Mesendoderm (in vitro differentiated cells): ENCODE results near the gene TMEM240.
"Not testable (repeated sequence)": the region's sequence is repeated elsewhere in the genome, so short reads cannot be mapped to it uniquely, and the experiment has no call there.

Source experiments
- DNase-seq: peaks from one replicate; pipeline ENCODE4 v3.0.0; 2013
- H2AK5ac ChIP-seq: 2 replicates; pipeline ENCODE4 v1.6.1; 2013; ENCODE audit warnings: low read length, inconsistent platforms
- H2BK120ac ChIP-seq: 2 replicates; pipeline ENCODE4 v1.6.1; 2013; ENCODE audit warnings: low read depth, mild to moderate bottlenecking, low read length, moderate library complexity, mixed read lengths
- H2BK15ac ChIP-seq: replicated peaks from 2 replicates; pipeline ENCODE4 v1.6.1; 2013; ENCODE audit warnings: low read depth, mild to moderate bottlenecking, moderate library complexity
- H2BK5ac ChIP-seq: 2 replicates; pipeline ENCODE4 v1.6.1; 2013; ENCODE audit warnings: low read length, inconsistent platforms
- H3K18ac ChIP-seq: 2 replicates; pipeline ENCODE4 v1.6.1; 2013; ENCODE audit warnings: mild to moderate bottlenecking, low read length, mixed read lengths
- H3K23ac ChIP-seq: one replicate; pipeline ENCODE4 v1.6.1; 2013; ENCODE audit warnings: low read length
- H3K27ac ChIP-seq: 2 replicates; pipeline ENCODE4 v1.5.1; 2013; ENCODE audit warnings: low read depth, mild to moderate bottlenecking, inconsistent platforms, low read length, moderate library complexity
- H3K27me3 ChIP-seq: 2 replicates; pipeline ENCODE4 v1.6.1; 2013; ENCODE audit warnings: low read length, control low read depth, mild to moderate bottlenecking, inconsistent platforms; ENCODE audit not compliant: insufficient read depth, poor library complexity
- H3K36me3 ChIP-seq: 2 replicates; pipeline ENCODE4 v1.6.1; 2013; ENCODE audit warnings: low read length, inconsistent platforms; ENCODE audit not compliant: control insufficient read depth, insufficient read depth
- H3K4ac ChIP-seq: one replicate; pipeline ENCODE4 v1.6.1; 2013; ENCODE audit warnings: low read depth, mild to moderate bottlenecking, low read length, moderate library complexity
- H3K4me1 ChIP-seq: 2 replicates; pipeline ENCODE4 v1.6.1; 2013; ENCODE audit warnings: low read depth, low read length, inconsistent platforms; ENCODE audit not compliant: control insufficient read depth
- H3K4me2 ChIP-seq: 2 replicates; pipeline ENCODE4 v1.6.1; 2013; ENCODE audit warnings: low read length
- H3K4me3 ChIP-seq: 2 replicates; pipeline ENCODE4 v1.5.1; 2013; ENCODE audit warnings: mild to moderate bottlenecking, low read length
- H3K56ac ChIP-seq: one replicate; pipeline ENCODE4 v1.6.1; 2013; ENCODE audit warnings: low read length
- H3K79me1 ChIP-seq: 2 replicates; pipeline ENCODE4 v1.6.1; 2013; ENCODE audit warnings: low read length, inconsistent platforms
- H3K79me2 ChIP-seq: 2 replicates; pipeline ENCODE4 v1.6.1; 2013; ENCODE audit warnings: mild to moderate bottlenecking, low read length; ENCODE audit not compliant: control insufficient read depth, insufficient read depth
- H3K9ac ChIP-seq: 2 replicates; pipeline ENCODE4 v1.6.1; 2013; ENCODE audit warnings: low read length, inconsistent platforms
- H4K5ac ChIP-seq: one replicate; pipeline ENCODE4 v1.6.1; 2013; ENCODE audit warnings: low read length
- H4K8ac ChIP-seq: one replicate; pipeline ENCODE4 v1.6.1; 2013; ENCODE audit warnings: low read depth, mild to moderate bottlenecking, control low read depth, low read length, moderate library complexity
- WGBS: extraction: QIAGEN DNeasy Blood & Tissue Kit; methylation state at CpG from one replicate; pipeline ENCODE4 v1.1.7; 2013; ENCODE audit warnings: low lambda C conversion rate, missing lambda C conversion rate; ENCODE audit not compliant: insufficient coverage; ENCODE audit errors: extremely low coverage; 5-methylcytosine and 5-hydroxymethylcytosine counted together

The TMEM240 gene

GRCh38 chr1:1533176-1533893 lies 7.1 kb downstream of the TMEM240 start:
- not testable (repeated sequence) for H3K79me1 ChIP-seq

DNA sequence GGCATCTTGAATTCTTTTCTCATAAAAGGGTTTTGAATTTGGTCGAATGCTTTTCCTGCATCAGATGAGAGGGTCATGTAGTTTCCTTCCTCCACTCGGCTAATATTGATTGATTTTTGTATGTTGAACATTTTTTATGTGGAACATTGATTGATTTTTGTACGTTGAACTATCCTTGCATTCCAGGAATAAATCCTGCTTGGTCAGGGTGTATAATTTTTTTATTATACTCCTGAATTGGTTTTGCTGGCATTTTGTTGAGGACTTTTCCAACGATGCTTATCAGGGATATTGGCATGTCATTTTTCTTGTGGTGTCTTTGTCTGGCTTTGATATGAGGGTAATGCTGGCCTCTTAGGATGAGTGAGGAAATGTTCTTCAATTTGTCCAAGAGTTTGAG lies 8.5 kb downstream of the TMEM240 start:
- Histone ChIP-seq H2BK120ac (no peak overlapping the region), H2AK5ac (no peak overlapping the region), H3K27me3 (no peaks in the 10 kb centered on the region), H2BK5ac (no peak overlapping the region), H3K18ac (no peak overlapping the region), H3K4me2 (no peak overlapping the region), H3K27ac (no peak overlapping the region), H3K4me1 (no peaks in the 10 kb centered on the region), H2BK15ac (no peak overlapping the region), H3K56ac (no peak overlapping the region), H3K79me1 (no peaks in the 10 kb centered on the region), H3K9ac (no peak overlapping the region), H3K4ac (no peak overlapping the region), H3K4me3 (no peak overlapping the region), H3K23ac (no peak overlapping the region), H3K79me2 (no peaks in the 10 kb centered on the region), H3K36me3 (peaks cover 3% of the 10 kb centered on the region), H4K8ac (no peak overlapping the region), H4K5ac (no peak overlapping the region)
- DNase-seq: no peak
- WGBS: no CpG with 5 or more reads among the region's 4 CpGs

More at GRCh38 chr1:1533176-1533893, 7.1 kb downstream of the TMEM240 start:
- not testable (repeated sequence) for H4K8ac ChIP-seq, H3K56ac ChIP-seq, H2AK5ac ChIP-seq, H2BK5ac ChIP-seq, H3K4me3 ChIP-seq, H3K4me1 ChIP-seq, H2BK15ac ChIP-seq, H3K4ac ChIP-seq, H2BK120ac ChIP-seq, H3K9ac ChIP-seq, H3K27me3 ChIP-seq, H3K18ac ChIP-seq, H4K5ac ChIP-seq, H3K23ac ChIP-seq, H3K36me3 ChIP-seq, H3K4me2 ChIP-seq, H3K79me2 ChIP-seq, DNase-seq, H3K27ac ChIP-seq
- WGBS: no CpG with 5 or more reads among the region's 22 CpGs

DNA sequence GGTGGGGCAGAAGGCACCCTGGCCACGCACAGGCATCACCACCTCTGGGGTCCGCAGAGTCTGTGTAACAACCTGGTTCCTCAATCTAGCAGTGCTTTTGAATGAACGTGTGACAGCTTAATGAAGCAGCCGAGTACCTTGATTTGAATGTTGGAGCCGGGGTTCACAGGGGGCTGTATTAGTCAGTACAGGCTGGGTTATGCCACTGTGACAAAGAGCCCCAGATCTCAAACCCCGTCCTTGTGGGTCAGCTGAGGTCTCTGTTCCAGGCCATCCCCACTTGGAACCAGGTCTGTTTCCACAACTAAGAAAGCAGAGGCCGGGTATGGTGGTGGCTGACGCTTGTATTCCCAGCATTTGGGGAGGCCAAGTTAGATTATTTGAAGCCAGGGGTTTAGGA lies 10.5 kb downstream of the TMEM240 start:
- H3K4ac ChIP-seq: no peak overlapping the region
- no peak overlapping the region for H3K23ac ChIP-seq
- H3K79me2 ChIP-seq: no peaks in the 10 kb centered on the region
- DNase-seq: no peak
- no peak overlapping the region for H4K5ac ChIP-seq
- H2AK5ac ChIP-seq: no peak overlapping the region
- H3K9ac ChIP-seq: no peak overlapping the region
- no peak overlapping the region for H3K4me2 ChIP-seq
- no peak overlapping the region for H3K18ac ChIP-seq
- H2BK15ac ChIP-seq: no peak overlapping the region
- no peaks in the 10 kb centered on the region for H3K79me1 ChIP-seq
- H3K27me3 ChIP-seq: no peaks in the 10 kb centered on the region
- no peak overlapping the region for H3K56ac ChIP-seq
- peaks cover 3% of the 10 kb centered on the region for H3K36me3 ChIP-seq
- no CpG with 5 or more reads among the region's 8 CpGs for WGBS
- no peak overlapping the region for H3K27ac ChIP-seq
- no peaks in the 10 kb centered on the region for H3K4me1 ChIP-seq
- H2BK5ac ChIP-seq: no peak overlapping the region
- H3K4me3 ChIP-seq: no peak overlapping the region
- H2BK120ac ChIP-seq: no peak overlapping the region
- no peak overlapping the region for H4K8ac ChIP-seq

GRCh38 chr1:1529321-1529720 lies 11.1 kb downstream of the TMEM240 start:
- no peaks in the 10 kb centered on the region for H3K4me1 ChIP-seq
- no peaks in the 10 kb centered on the region for H3K79me1 ChIP-seq
- H3K18ac ChIP-seq: no peak overlapping the region
- H3K79me2 ChIP-seq: no peaks in the 10 kb centered on the region
- no CpG with 5 or more reads among the region's 18 CpGs for WGBS
- no peak overlapping the region for H3K27ac ChIP-seq
- no peak for DNase-seq
- no peak overlapping the region for H2BK120ac ChIP-seq
- H2BK5ac ChIP-seq: no peak overlapping the region
- peaks cover 3% of the 10 kb centered on the region for H3K36me3 ChIP-seq
- H4K5ac ChIP-seq: no peak overlapping the region
- H3K27me3 ChIP-seq: no peaks in the 10 kb centered on the region
- H3K23ac ChIP-seq: no peak overlapping the region
- no peak overlapping the region for H3K4me2 ChIP-seq
- H3K56ac ChIP-seq: no peak overlapping the region
- H3K4me3 ChIP-seq: no peak overlapping the region
- H4K8ac ChIP-seq: no peak overlapping the region
- no peak overlapping the region for H3K9ac ChIP-seq
- H2BK15ac ChIP-seq: no peak overlapping the region
- H3K4ac ChIP-seq: no peak overlapping the region
- H2AK5ac ChIP-seq: no peak overlapping the region

DNA sequence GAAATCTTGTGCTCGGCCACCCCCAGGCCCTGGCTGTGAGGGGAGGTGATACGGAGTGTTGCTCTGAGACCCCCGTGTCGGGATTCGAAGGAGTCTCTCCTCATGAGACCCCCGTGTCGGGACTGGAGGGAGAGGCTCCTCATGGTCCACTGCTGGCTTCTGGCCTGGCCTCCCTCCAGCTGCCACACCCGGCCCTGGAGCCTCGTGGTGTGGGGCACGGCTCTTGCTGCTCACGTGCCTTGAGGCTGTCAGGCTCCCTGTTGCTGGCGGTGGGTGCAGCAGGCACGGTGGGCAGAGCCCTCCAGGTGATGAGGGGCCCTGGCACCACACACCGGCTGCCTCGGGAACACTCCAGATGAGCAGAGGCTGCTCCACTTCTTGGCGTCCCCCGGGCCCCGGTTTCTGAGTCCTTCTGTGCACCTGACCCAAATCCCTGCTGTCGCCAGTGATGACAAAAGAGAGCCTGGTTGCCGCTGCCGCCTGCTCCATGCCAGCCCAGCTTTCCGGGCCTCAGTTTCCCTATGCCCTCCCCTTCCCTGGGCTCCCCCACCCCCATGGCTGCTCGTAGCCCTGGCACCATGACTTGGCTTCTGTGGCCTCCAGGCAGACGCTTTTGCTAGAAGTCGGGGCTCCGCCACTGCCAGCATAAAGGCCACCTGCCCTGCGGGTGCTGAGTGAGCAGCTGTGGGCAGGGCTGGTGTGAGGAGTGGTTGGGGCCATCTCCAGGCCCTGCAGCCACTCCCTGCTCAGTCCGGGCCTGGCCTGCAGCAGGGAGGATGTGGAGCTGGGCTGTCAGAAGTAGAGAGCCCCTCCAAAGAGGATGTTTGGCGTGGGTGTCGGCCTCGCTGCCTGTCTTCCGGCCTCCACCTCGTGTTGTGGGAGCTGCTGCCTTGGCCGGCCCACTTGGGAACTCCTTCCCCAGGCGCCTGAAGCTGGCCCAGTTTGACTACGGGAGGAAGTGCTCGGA lies 11.8 kb downstream of the TMEM240 start:
- Histone ChIP-seq H3K18ac (no peak overlapping the region), H3K4me3 (no peak overlapping the region), H4K8ac (no peak overlapping the region), H3K4ac (no peak overlapping the region), H3K36me3 (peaks cover 3% of the 10 kb centered on the region), H2AK5ac (no peak overlapping the region), H3K9ac (no peak overlapping the region), H3K79me2 (no peaks in the 10 kb centered on the region), H3K23ac (no peak overlapping the region), H4K5ac (no peak overlapping the region), H3K27ac (no peak overlapping the region), H3K79me1 (no peaks in the 10 kb centered on the region), H2BK5ac (no peak overlapping the region), H3K4me1 (no peaks in the 10 kb centered on the region), H2BK120ac (no peak overlapping the region), H3K4me2 (no peak overlapping the region), H3K27me3 (no peaks in the 10 kb centered on the region), H3K56ac (no peak overlapping the region), H2BK15ac (no peak overlapping the region)
- no CpG with 5 or more reads among the region's 37 CpGs for WGBS
- no peak for DNase-seq
